Astrocyte (in vitro differentiated cells and primary cell): ENCODE data around the gene PTPRK. TPM values are rescaled to one million over a fixed set of nuclear protein-coding genes. Genes with fewer than 3 reads are reported as not detected.

Experiments used
- DNase-seq: peaks from one replicate; pipeline ENCODE4 v3.0.0-alpha.2; 2010; ENCODE audit warnings: low read depth
- FAIRE-seq: peaks from 2 replicates; lab custom pipeline; 2011; peaks lifted over from hg19 to GRCh38; lab: Jason Lieb, UNC
- H2AFZ ChIP-seq: 2 replicates; pipeline ENCODE4 v1.6.0; 2012; ENCODE audit warnings: low read depth, low read length, inconsistent platforms
- H3K27ac ChIP-seq: 2 replicates; pipeline ENCODE4 v1.5.1; 2011; ENCODE audit warnings: low read depth, low read length, inconsistent platforms
- H3K27me3 ChIP-seq: 2 replicates; pipeline ENCODE4 v1.6.0; 2011; ENCODE audit warnings: low read length, inconsistent platforms; ENCODE audit not compliant: insufficient read depth
- H3K36me3 ChIP-seq: 2 replicates; pipeline ENCODE4 v1.5.1; 2011; ENCODE audit warnings: low read length, inconsistent platforms; ENCODE audit not compliant: insufficient read depth
- H3K4me1 ChIP-seq: 2 replicates; pipeline ENCODE4 v1.5.1; 2011; ENCODE audit warnings: low read length, inconsistent platforms; ENCODE audit not compliant: insufficient read depth
- H3K4me2 ChIP-seq: 2 replicates; pipeline ENCODE4 v1.6.0; 2012; ENCODE audit warnings: low read length, inconsistent platforms
- H3K4me3 ChIP-seq: 2 replicates; pipeline ENCODE4 v1.5.1; 2011; ENCODE audit warnings: low read depth, mild to moderate bottlenecking, low read length, inconsistent platforms; ENCODE audit not compliant: insufficient read depth
- H3K79me2 ChIP-seq: 2 replicates; pipeline ENCODE4 v1.6.0; 2012; ENCODE audit warnings: mild to moderate bottlenecking, low read length, inconsistent platforms; ENCODE audit not compliant: insufficient read depth
- H3K9ac ChIP-seq: 2 replicates; pipeline ENCODE4 v1.6.0; 2012; ENCODE audit warnings: mild to moderate bottlenecking, low read length, inconsistent platforms
- H3K9me3 ChIP-seq: 2 replicates; pipeline ENCODE4 v1.5.1; 2012; ENCODE audit warnings: low read depth, mild to moderate bottlenecking, low read length, inconsistent platforms; ENCODE audit not compliant: insufficient read depth
- H4K20me1 ChIP-seq: 2 replicates; pipeline ENCODE4 v1.6.0; 2012; ENCODE audit warnings: low read length, inconsistent platforms; ENCODE audit not compliant: insufficient read depth
- H3K27ac Mint-ChIP-seq: one replicate; pipeline ENCODE4 v1.8.0; 2021; ENCODE audit warnings: mild to moderate bottlenecking, mixed read lengths; ENCODE audit not compliant: unreplicated experiment
- H3K27me3 Mint-ChIP-seq: one replicate; pipeline ENCODE4 v1.8.0; 2021; ENCODE audit warnings: low read depth, mixed read lengths; ENCODE audit not compliant: unreplicated experiment
- H3K36me3 Mint-ChIP-seq: one replicate; pipeline ENCODE4 v1.8.0; 2021; ENCODE audit warnings: low read depth, mixed read lengths; ENCODE audit not compliant: unreplicated experiment
- H3K4me1 Mint-ChIP-seq: one replicate; pipeline ENCODE4 v1.8.0; 2021; ENCODE audit warnings: low read depth, mixed read lengths; ENCODE audit not compliant: unreplicated experiment
- H3K4me3 Mint-ChIP-seq: one replicate; pipeline ENCODE4 v1.8.0; 2021; ENCODE audit warnings: mild to moderate bottlenecking, moderate library complexity, mixed read lengths; ENCODE audit not compliant: unreplicated experiment
- H3K9me3 Mint-ChIP-seq: one replicate; pipeline ENCODE4 v1.8.0; 2021; ENCODE audit warnings: mild to moderate bottlenecking, mixed read lengths; ENCODE audit not compliant: unreplicated experiment
- EZH2 ChIP-seq: IDR thresholded peaks from 2 replicates; pipeline ENCODE4 v1.6.1; 2012; ENCODE audit warnings: mild to moderate bottlenecking, low read length, inconsistent platforms; ENCODE audit not compliant: insufficient read depth
- total RNA-seq: library from RNA; stranded (reverse); gene quantifications from 2 replicates; pipeline ENCODE4 v1.2.1, GENCODE V29; 2021
- TF ChIP-seq, protein P1 (sequence below): IDR thresholded peaks from 2 replicates; pipeline ENCODE4 v1.5.1; 2011; ENCODE audit warnings: low read depth, mild to moderate bottlenecking, inconsistent platforms, low read length, moderate library complexity; ENCODE audit not compliant: insufficient read depth

Gene PTPRK
- total RNA-seq, 1 donor from 2014 or later: 159 TPM

DNA sequence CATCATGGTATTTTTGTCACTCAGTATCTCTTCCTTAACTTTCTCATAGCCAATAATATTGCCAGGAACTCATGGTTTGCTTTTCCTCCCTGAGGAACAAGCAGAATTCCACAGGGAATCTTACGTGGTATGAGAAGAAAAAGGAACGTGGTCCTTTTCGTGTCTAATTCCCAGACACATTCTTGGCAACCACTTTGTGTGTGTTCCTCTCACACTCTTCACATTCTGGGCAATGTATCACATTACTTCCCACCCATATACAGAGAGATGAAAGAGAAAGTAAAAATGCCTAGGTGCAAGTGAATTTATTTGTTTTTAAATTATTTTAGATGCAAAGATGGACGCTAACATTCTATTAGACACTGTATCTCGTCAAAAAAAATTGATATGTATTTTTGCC, 102.7 kb downstream of the PTPRK start:
- no peak for FAIRE-seq

DNA sequence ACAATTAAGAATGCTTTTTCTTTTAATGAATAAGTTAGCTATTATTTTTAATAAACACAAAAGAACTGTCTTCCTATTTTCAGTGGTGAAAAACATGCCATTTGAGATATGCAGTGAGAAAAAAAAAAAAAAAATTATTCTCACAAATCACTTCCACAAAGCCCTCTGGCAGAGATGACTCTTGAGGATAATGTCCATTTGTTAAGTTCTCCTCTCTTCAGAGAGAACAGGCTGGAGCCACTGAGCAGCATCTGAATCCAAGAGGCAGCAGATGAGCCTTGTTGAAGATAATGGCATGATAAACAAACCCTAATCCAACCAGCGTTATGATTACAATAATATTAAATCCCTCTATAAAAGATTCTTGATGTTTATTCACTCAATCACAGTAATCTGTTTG, 105.0 kb downstream of the PTPRK start:
- Mint-ChIP-seq H3K27ac (no peak overlapping the region), H3K4me3 (no peak overlapping the region), H3K27me3 (no peaks in the 10 kb centered on the region), H3K4me1 (peaks cover 28% of the 10 kb centered on the region), H3K36me3 (peaks cover 8% of the 10 kb centered on the region), H3K9me3 (no peaks in the 10 kb centered on the region)
- Histone ChIP-seq H3K4me2 (no peak overlapping the region), H3K79me2 (peaks cover 85% of the 10 kb centered on the region), H3K36me3 (no peaks in the 10 kb centered on the region), H3K27me3 (no peaks in the 10 kb centered on the region), H3K9me3 (peaks cover 5% of the 10 kb centered on the region), H4K20me1 (peaks cover 40% of the 10 kb centered on the region), H3K9ac (no peak overlapping the region), H3K27ac (no peak overlapping the region), H2AFZ (no peak overlapping the region), H3K4me1 (no peaks in the 10 kb centered on the region), H3K4me3 (no peak overlapping the region)
- FAIRE-seq (no peak), DNase-seq (no peak)
- TF ChIP-seq, protein P1, sequence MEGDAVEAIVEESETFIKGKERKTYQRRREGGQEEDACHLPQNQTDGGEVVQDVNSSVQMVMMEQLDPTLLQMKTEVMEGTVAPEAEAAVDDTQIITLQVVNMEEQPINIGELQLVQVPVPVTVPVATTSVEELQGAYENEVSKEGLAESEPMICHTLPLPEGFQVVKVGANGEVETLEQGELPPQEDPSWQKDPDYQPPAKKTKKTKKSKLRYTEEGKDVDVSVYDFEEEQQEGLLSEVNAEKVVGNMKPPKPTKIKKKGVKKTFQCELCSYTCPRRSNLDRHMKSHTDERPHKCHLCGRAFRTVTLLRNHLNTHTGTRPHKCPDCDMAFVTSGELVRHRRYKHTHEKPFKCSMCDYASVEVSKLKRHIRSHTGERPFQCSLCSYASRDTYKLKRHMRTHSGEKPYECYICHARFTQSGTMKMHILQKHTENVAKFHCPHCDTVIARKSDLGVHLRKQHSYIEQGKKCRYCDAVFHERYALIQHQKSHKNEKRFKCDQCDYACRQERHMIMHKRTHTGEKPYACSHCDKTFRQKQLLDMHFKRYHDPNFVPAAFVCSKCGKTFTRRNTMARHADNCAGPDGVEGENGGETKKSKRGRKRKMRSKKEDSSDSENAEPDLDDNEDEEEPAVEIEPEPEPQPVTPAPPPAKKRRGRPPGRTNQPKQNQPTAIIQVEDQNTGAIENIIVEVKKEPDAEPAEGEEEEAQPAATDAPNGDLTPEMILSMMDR: no peak
- no peak for TF ChIP-seq EZH2

More for the DNA sequence above, 102.7 kb downstream of the PTPRK start:
- no peak overlapping the region for H3K4me3 Mint-ChIP-seq
- H4K20me1 ChIP-seq: peaks cover 31% of the 10 kb centered on the region
- H3K4me1 Mint-ChIP-seq: peaks cover 29% of the 10 kb centered on the region
- no peak overlapping the region for H2AFZ ChIP-seq
- H3K36me3 ChIP-seq: no peaks in the 10 kb centered on the region
- no peaks in the 10 kb centered on the region for H3K27me3 Mint-ChIP-seq
- H3K27ac ChIP-seq: no peak overlapping the region
- H3K9ac ChIP-seq: no peak overlapping the region
- no peak overlapping the region for H3K27ac Mint-ChIP-seq
- TF ChIP-seq EZH2: no peak
- peak; percentile 74 for DNase-seq
- H3K4me3 ChIP-seq: no peak overlapping the region
- H3K79me2 ChIP-seq: peaks cover 83% of the 10 kb centered on the region
- H3K27me3 ChIP-seq: no peaks in the 10 kb centered on the region
- H3K4me2 ChIP-seq: no peak overlapping the region
- H3K9me3 ChIP-seq: peaks cover 5% of the 10 kb centered on the region
- no peaks in the 10 kb centered on the region for H3K9me3 Mint-ChIP-seq
- peaks cover 8% of the 10 kb centered on the region for H3K36me3 Mint-ChIP-seq
- H3K4me1 ChIP-seq: no peaks in the 10 kb centered on the region

DNA sequence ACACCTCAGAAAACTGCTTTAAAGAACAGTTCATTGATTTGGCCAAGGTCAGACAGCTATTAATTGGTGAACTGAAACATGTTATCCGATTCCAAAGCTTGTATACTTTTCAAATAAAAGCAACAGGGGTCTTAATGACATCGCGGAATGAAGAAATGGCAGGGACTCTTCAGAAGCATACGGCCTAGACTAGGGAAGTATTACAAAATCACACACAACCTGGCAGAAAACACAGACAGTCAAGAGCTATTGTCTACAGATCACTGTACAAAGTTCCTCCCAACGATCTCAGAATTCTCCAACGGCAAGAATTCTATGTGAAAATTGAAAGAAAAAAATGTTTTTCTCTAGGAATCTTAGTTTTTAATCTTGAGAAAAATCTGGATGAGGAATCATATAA, 105.5 kb downstream of the PTPRK start:
- FAIRE-seq: no peak
- H3K9ac ChIP-seq: no peak overlapping the region
- no peaks in the 10 kb centered on the region for H3K36me3 ChIP-seq
- peaks cover 10% of the 10 kb centered on the region for H3K36me3 Mint-ChIP-seq
- no peak for TF ChIP-seq EZH2
- TF ChIP-seq, protein P1: no peak
- peaks cover 42% of the 10 kb centered on the region for H4K20me1 ChIP-seq
- peaks cover 85% of the 10 kb centered on the region for H3K79me2 ChIP-seq
- peaks cover 30% of the 10 kb centered on the region for H3K4me1 Mint-ChIP-seq
- H3K27ac ChIP-seq: no peak overlapping the region
- no peak overlapping the region for H2AFZ ChIP-seq
- H3K27ac Mint-ChIP-seq: no peak overlapping the region
- H3K4me3 Mint-ChIP-seq: no peak overlapping the region
- H3K9me3 ChIP-seq: peaks cover 5% of the 10 kb centered on the region
- H3K9me3 Mint-ChIP-seq: no peaks in the 10 kb centered on the region
- no peaks in the 10 kb centered on the region for H3K27me3 ChIP-seq
- H3K4me2 ChIP-seq: no peak overlapping the region
- no peaks in the 10 kb centered on the region for H3K27me3 Mint-ChIP-seq
- H3K4me1 ChIP-seq: no peaks in the 10 kb centered on the region
- H3K4me3 ChIP-seq: no peak overlapping the region
- no peak for DNase-seq
